LNCaP clone FGC (cell line): ENCODE measurements around the gene GPR61.

Experiments
- DNase-seq: peaks from one replicate; pipeline ENCODE4 v3.0.0-alpha.2; 2011; ENCODE audit warnings: low read depth
- H3K4me3 ChIP-seq: 2 replicates; pipeline ENCODE4 v1.5.1; 2011; ENCODE audit warnings: mild to moderate bottlenecking, low read depth, low read length, control low read depth
- CTCF ChIP-seq: IDR thresholded peaks from 2 replicates; pipeline ENCODE4 v1.5.1; 2012; ENCODE audit warnings: mild to moderate bottlenecking; ENCODE audit not compliant: control insufficient read depth, insufficient read depth; ENCODE audit errors: extremely low read depth

GPR61 gene

GRCh38 chr1:109543988-109544735, 4.5 kb downstream of the GPR61 start:
- no peak for DNase-seq
- no peak for TF ChIP-seq CTCF
- H3K4me3 ChIP-seq, result no peak overlapping the region

GRCh38 chr1:109546311-109547109, 6.8 kb downstream of the GPR61 start:
- peak overlapping the region; percentile 74 for H3K4me3 ChIP-seq
- DNase-seq, result peak; percentile 69
- peak; percentile 96 for TF ChIP-seq CTCF

DNA sequence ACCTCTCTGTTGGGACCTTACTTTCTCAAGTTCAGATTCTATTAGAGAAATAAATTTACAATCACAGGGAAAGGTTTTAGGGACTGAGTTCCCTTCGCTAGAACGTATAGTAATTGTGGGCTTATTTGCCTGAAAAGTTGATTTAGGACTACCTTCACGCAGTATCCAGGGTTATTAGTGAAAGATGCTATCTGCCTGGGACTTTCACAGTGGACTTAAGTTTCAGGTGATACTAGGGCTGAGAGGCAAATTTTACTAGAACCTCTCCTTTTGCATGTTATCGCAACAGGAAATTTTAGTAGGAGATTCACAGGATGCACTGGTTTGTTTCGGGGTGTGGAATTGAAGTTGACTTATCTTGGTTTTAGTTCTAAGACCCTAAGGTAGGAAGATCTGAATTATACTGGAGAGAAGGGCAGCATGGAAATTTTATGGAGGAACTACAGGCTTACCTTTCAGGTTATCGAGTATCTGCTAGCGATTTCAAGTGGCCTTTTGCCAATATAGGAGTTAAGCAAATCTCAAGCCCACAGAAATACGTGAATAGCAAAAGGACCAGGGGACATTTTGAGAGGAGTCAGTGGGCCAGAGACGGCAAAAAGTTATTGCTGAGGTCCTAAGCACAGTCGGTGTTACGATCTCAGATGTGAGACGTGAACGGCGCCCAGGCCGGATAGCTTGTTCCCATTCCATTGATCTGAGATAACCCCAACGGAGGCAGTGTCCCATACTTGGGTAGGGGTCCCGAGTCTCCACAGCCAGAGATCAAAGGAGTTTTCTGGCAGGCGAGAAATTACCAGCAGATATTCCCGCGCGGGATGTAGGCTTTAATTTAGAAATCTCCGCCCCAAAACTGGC, 8.0 kb downstream of the GPR61 start:
- no peak for TF ChIP-seq CTCF
- peak overlapping the region; percentile 74 for H3K4me3 ChIP-seq
- no peak for DNase-seq

- peak; percentile 91 for DNase-seq
- H3K4me3 ChIP-seq, result peak within 1 kb of the TSS; percentile 74
- no peak for TF ChIP-seq CTCF
Observed at GRCh38 chr1:109548321-109549267, 8.9 kb downstream of the GPR61 start, which contains the start of gene GNAI3. Gene GNAI3, plus strand, starts transcription at chr1:109548615. Its CDS starts 106 bp downstream, at chr1:109548721.

DNA sequence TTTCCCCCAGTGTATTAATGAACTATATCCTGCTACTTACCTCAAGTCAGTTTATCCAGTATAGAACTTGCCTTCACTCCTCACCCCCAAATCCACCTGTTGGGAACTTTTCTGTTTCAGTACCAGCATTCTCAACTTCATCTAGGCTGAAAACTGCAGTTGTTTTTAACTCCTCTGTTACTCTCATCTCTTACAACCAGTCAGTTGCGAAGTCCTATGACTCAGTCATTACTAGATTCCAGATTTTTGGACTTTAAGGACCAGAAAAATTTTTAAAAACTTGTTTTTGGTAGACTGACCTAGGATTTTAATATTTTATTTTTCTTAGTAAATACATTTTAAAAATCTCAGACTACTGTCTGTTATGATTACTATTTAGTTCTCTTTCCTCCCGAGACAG, 16.9 kb downstream of the GPR61 start:
- DNase-seq, result no peak
- TF ChIP-seq CTCF, result no peak
- no peak overlapping the region for H3K4me3 ChIP-seq

DNA sequence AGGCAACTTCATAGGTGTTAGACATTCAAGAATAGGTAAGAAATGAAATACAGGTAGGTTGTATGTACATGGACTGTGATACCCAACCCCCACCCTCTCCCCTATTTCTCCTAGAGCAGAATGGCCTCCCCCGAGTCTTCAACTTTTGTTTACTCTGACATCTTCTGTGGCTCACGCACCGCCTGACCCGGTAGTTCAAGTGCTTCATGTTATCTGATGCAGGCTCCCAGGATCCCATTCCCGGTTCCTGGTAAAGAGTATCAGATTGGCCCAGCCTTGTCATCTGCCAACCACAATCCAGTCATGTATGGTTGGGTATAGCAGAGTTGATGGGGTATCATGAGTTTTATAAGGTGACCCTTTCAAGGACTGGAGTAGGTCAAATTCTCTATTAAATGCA, 17.8 kb downstream of the GPR61 start:
- DNase-seq, result no peak
- no peak overlapping the region for H3K4me3 ChIP-seq

More for the DNA sequence above, 17.8 kb downstream of the GPR61 start:
- no peak for TF ChIP-seq CTCF
